LNCAP (cell line): Measurements from ENCODE around the gene CD36.

ENCODE experiments used
- CTCF ChIP-seq: fragments of 450-650 bp; IDR thresholded peaks from 2 replicates; pipeline ENCODE4 v1.5.1; 2017; ENCODE audit warnings: mild to moderate bottlenecking

CD36 gene

DNA sequence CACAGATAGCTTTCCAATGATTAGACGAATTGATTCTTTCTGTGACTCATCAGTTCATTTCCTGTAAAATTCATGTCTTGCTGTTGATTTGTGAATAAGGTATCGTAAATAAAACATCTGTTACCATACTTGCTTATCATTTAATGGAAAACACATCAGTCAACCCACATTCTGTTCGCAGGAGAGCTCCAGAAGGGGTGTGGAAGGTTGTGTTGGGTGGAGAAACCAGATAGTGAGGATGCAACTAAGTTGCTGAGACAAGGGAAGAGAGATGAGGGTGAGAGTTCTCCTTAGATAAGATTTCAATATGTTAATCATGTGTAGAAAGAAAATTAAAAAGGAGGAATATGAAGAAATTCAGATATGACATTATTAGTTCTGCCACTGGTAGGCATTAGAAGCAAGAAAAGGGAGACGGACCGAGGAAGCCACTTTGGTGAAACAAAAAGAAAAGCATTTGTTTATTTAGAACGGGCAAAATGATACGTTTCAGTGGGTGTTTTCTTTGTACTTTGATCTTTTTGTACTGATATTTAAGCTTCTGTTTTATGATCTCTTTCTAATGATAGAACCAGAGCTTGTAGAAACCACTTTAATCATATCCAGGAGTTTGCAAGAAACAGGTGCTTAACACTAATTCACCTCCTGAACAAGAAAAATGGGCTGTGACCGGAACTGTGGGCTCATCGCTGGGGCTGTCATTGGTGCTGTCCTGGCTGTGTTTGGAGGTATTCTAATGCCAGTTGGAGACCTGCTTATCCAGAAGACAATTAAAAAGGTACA is 7.8 kb downstream of the CD36 start:
- TF ChIP-seq CTCF = no peak

DNA sequence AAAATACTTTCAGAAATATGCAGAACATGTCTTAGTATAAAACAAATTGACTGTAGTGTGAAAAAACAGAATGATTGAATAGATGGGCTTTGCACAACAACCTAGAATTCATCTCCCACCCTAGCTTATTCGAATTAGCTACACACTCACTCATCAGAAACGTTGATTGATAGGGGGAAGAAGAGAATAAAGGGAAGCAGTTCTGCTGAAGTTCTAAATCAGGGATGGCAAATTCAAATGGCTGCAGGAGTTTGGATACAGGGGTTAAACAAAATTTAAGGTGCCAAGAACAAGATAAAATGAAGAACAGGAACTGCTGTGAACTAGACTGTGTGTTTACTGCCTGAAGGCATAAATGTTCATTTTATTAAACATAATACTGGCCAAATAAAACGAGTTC is 9.0 kb downstream of the CD36 start:
- no peak for TF ChIP-seq CTCF

DNA sequence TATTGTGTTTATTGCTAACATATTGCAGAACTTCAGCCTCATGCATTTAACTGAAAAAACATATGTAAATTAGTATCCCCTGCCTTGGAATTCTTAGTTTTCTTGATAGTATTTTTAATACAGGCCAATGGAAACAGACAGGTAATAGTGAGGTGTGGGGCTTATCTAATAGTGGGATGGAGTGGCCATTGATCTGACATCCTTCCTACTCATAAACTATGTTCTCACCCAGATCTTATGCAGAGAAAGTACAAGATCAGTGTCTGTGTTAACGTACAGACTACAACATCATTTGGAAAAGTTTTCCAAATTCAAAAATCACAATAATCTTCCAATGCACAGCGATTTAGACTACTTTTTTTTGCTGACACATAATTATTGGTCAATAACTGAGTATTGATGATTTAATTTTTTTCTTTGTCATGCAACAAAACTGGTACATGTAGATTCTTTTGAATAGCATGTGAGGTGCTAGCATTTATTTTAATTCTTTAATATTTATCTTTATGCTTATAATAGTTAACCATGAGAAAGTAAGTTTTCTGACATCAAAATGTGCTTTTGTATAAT is 9.7 kb downstream of the CD36 start:
- no peak for TF ChIP-seq CTCF

DNA sequence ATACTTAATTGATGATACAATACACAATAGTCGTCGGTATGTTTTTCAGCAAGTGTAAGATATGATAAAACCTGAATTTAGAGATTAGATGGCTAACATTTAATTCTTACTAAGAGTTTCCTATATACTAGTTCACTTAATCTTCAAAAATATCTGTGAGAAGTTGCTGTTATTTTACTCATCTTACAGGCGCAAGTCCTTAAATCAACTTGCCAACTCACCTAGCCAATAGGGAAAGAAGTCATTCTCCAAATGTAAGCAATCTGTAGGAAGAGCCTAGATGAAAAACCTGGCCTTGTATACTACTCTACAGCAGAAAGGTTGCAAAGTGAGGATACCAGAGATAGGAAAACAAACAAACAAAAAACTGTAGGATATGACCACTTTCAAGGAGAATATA is 10.6 kb downstream of the CD36 start:
- TF ChIP-seq CTCF = no peak

GRCh38 chr7:80650030-80650429 is 11.6 kb downstream of the CD36 start:
- no peak for TF ChIP-seq CTCF

- TF ChIP-seq CTCF = no peak
Measured at GRCh38 chr7:80651471-80651870, 13.0 kb downstream of the CD36 start.

- TF ChIP-seq CTCF = no peak
Measured at GRCh38 chr7:80653244-80653643, 14.8 kb downstream of the CD36 start.
